GM18861 (cell line): ENCODE measurements around the gene NCKIPSD.

Experiments used
- ATAC-seq: cut with Tn5 transposase; IDR thresholded peaks from one replicate; pipeline ENCODE4 v1.9.1; 2021; ENCODE audit not compliant: unreplicated experiment

NCKIPSD gene

GRCh38 chr3:48697952-48698351 is 12.2 kb upstream of the NCKIPSD start:
- ATAC-seq, result no peak

- ATAC-seq, result no peak
Observed at GRCh38 chr3:48696601-48697000, 10.9 kb upstream of the NCKIPSD start.

- no peak for ATAC-seq
Observed at GRCh38 chr3:48696156-48696555, 10.4 kb upstream of the NCKIPSD start.

- no peak for ATAC-seq
Observed at GRCh38 chr3:48695393-48695753, 9.7 kb upstream of the NCKIPSD start.

- ATAC-seq, result no peak
Observed at GRCh38 chr3:48694610-48695392, 9.1 kb upstream of the NCKIPSD start.

GRCh38 chr3:48693826-48694225 is 8.1 kb upstream of the NCKIPSD start:
- no peak for ATAC-seq

GRCh38 chr3:48692551-48692950 is 6.8 kb upstream of the NCKIPSD start:
- ATAC-seq, result no peak

- no peak for ATAC-seq
Observed at GRCh38 chr3:48690846-48691458, 5.2 kb upstream of the NCKIPSD start.

- no peak for ATAC-seq
Observed at GRCh38 chr3:48689384-48689783, 3.7 kb upstream of the NCKIPSD start.

GRCh38 chr3:48688737-48689075 is 3.0 kb upstream of the NCKIPSD start:
- ATAC-seq, result no peak

GRCh38 chr3:48688032-48688736 is 2.5 kb upstream of the NCKIPSD start:
- no peak for ATAC-seq

GRCh38 chr3:48687220-48687678 is 1.5 kb upstream of the NCKIPSD start:
- no peak for ATAC-seq

- ATAC-seq, result no peak
Observed at GRCh38 chr3:48686538-48687219, 964 bp upstream of the NCKIPSD start.

- ATAC-seq, result no peak
Observed at GRCh38 chr3:48685293-48685602, 467 bp downstream of the NCKIPSD start.

GRCh38 chr3:48684480-48685143 is 1.1 kb downstream of the NCKIPSD start:
- ATAC-seq, result no peak

GRCh38 chr3:48684054-48684349 is 1.7 kb downstream of the NCKIPSD start:
- no peak for ATAC-seq

- no peak for ATAC-seq
Observed at GRCh38 chr3:48682786-48683185, 2.9 kb downstream of the NCKIPSD start.

GRCh38 chr3:48681974-48682610 is 3.6 kb downstream of the NCKIPSD start:
- ATAC-seq, result no peak

GRCh38 chr3:48681541-48681880 is 4.2 kb downstream of the NCKIPSD start:
- ATAC-seq, result no peak

GRCh38 chr3:48680811-48681540 is 4.7 kb downstream of the NCKIPSD start:
- no peak for ATAC-seq
